Spleen (tissue), 11 donors: ENCODE results near the gene CD93. TPM values are rescaled to one million over a fixed set of nuclear protein-coding genes. Genes with fewer than 3 reads are reported as not detected.

Source experiments
- DNase-seq: peaks from one replicate; pipeline ENCODE4 v3.0.0-alpha.2; 2020
- H3K27ac ChIP-seq, 8 donors: fragments of 200-600 bp; sonication (generic) in 7 of 8; 1 replicate in 4 of 8; 2 replicates in 4 of 8; pipeline versions ENCODE4 v1.5.0 to v1.8.0; 2016 to 2021; ENCODE audit warnings: inconsistent platforms in 4 of 8, mild to moderate bottlenecking in 4 of 8, moderate library complexity in 1 of 8
- H3K27me3 ChIP-seq, 7 donors: fragments of 200-600 bp; sonication (generic) in 6 of 7; replicated peaks in 1 of 7; 1 replicate in 4 of 7; 2 replicates in 3 of 7; pipeline versions ENCODE4 v1.5.0 to v1.8.0; 2016 to 2021; ENCODE audit warnings: inconsistent platforms in 3 of 7, mild to moderate bottlenecking in 1 of 7
- H3K36me3 ChIP-seq, 6 donors: fragments of 200-600 bp; sonication (generic) in 5 of 6; 1 replicate in 4 of 6; 2 replicates in 2 of 6; pipeline versions ENCODE4 v1.5.0 to v1.8.0; 2016 to 2021; ENCODE audit warnings: inconsistent platforms in 2 of 6
- H3K4me1 ChIP-seq, 6 donors: fragments of 200-600 bp; sonication (generic) in 5 of 6; 1 replicate in 3 of 6; 2 replicates in 3 of 6; pipeline versions ENCODE4 v1.5.0 to v1.8.0; 2016 to 2021; ENCODE audit warnings: inconsistent platforms in 3 of 6
- H3K4me3 ChIP-seq, 8 donors: fragments of 200-600 bp; sonication (generic) in 7 of 8; 1 replicate in 4 of 8; 2 replicates in 4 of 8; pipeline versions ENCODE4 v1.5.0 to v1.8.0; 2016 to 2021; ENCODE audit warnings: inconsistent platforms in 4 of 8, mild to moderate bottlenecking in 4 of 8, moderate library complexity in 2 of 8
- H3K9me3 ChIP-seq, 8 donors: fragments of 200-600 bp; sonication (generic) in 7 of 8; 1 replicate in 4 of 8; 2 replicates in 4 of 8; pipeline versions ENCODE4 v1.5.0 to v1.8.0; 2016 to 2021; ENCODE audit warnings: inconsistent platforms in 4 of 8
- CTCF ChIP-seq, 11 experiments: fragments of 200-600 bp in 7 of 11; fragments of 450-650 bp in 4 of 11; sonication (generic) in 4 of 11; IDR thresholded peaks in 8 of 11; conservative IDR thresholded peaks in 3 of 11; 1 replicate in 7 of 11; 2 replicates in 4 of 11; pipeline versions ENCODE4 v1.4.0 to v1.8.0; 2016 to 2021; ENCODE audit warnings: antibody characterized with exemption in 11 of 11, inconsistent platforms in 4 of 11, mild to moderate bottlenecking in 1 of 11
- POLR2A ChIP-seq, 3 donors: fragments of 450-650 bp; IDR thresholded peaks; one replicate each; pipeline ENCODE4 v1.5.1; 2017; ENCODE audit warnings: antibody characterized with exemption in 3 of 3, mild to moderate bottlenecking in 1 of 3
- POLR2AphosphoS5 ChIP-seq, 3 donors: sonication (generic); formaldehyde crosslinking; IDR thresholded peaks; one replicate each; pipeline ENCODE4 v1.5.1; 2017; ENCODE audit warnings: antibody characterized with exemption in 3 of 3
- WGBS, 5 donors: extraction: QIAGEN DNeasy Blood & Tissue Kit in 3 of 5; methylation state at CpG; one replicate each; pipeline versions ENCODE4 v1.1.5 to v1.1.7; 2013 to 2018; 5-methylcytosine and 5-hydroxymethylcytosine counted together
- intact Hi-C: fragments of 100-400 bp; cut with DNase I; formaldehyde crosslinking; loops from one replicate; pipeline ENCODE4 v1.15.0; 2023; ENCODE audit warnings: low total_unique reads
- polyA plus RNA-seq, 3 donors: library from polyadenylated mRNA; stranded (reverse); fragments of 200-250 nt; gene quantifications; one replicate each; pipeline ENCODE4 v1.2.1, GENCODE V29; 2013
- total RNA-seq, 7 donors: library from RNA; depleted of rRNA in 3 of 7; stranded (reverse); fragments of >200 nt in 3 of 7; fragmentation: NEBNext Ultra II Directional in 4 of 7; extraction: Animal tissue kit (Norgen Biotek cat#: 25700) in 4 of 7; gene quantifications; one replicate each; pipeline versions ENCODE4 v1.1.0 to v1.2.1, GENCODE V29; 2016 to 2021
- donor health status: healthy with polysubstance abuse.
- donor health status: DM: no; HTN: no; CAD: no; lungs with moderate emphysema.
- donor health status: DM: no; HTN: no; CAD: no.
- donor health status: Bipolar disorder and iron deficiency.
- donor health status: healthy.
- donor health status: DM: no; HTN: no; CAD: no.
- donor health status: DM: yes; HTN: yes; CAD: no.

Gene CD93
- total and polyA plus RNA-seq, 10 donors = 4.1 to 103 (median 62.5) TPM

GRCh38 chr20:23060629-23061028, 25.5 kb downstream of the CD93 start:
- no peaks in the 10 kb centered on the region for H3K36me3 ChIP-seq
- 71 to 89% (median 83%) methylated on average over 4 of the region's 4 CpGs for WGBS, 5 donors
- DNase-seq = no peak
- H3K27ac ChIP-seq = no peak overlapping the region
- peaks cover 0 to 18% (median 13%) of the 10 kb centered on the region in 8 donors for H3K9me3 ChIP-seq
- no peaks in the 10 kb centered on the region for H3K27me3 ChIP-seq
- peaks cover 5 to 29% (median 18%) of the 10 kb centered on the region in 6 donors for H3K4me1 ChIP-seq
- no peak for TF ChIP-seq CTCF (IDR thresholded peaks at IDR 0.05 in 8 of 11, conservative IDR thresholded peaks at IDR 0.05 in 3 of 11)
- intact Hi-C loops = no loop called here
- no peak overlapping the region for H3K4me3 ChIP-seq

- Histone ChIP-seq H3K36me3 (no peaks in the 10 kb centered on the region), H3K27ac (no peak overlapping the region), H3K27me3 (peaks cover 0 to under 1% (median 0%) of the 10 kb centered on the region in 7 donors), H3K4me1 (peaks cover 5 to 29% (median 18%) of the 10 kb centered on the region in 6 donors), H3K4me3 (no peak overlapping the region), H3K9me3 (peaks cover 0 to 18% (median 13%) of the 10 kb centered on the region in 8 donors)
- intact Hi-C loops = loop anchor here (10.0 kb wide), 1 partner anchor 175 kb away; no protein-coding TSS in a partner anchor
- TF ChIP-seq POLR2AphosphoS5 (IDR thresholded peaks at IDR 0.05) (no peak), CTCF (IDR thresholded peaks at IDR 0.05 in 8 of 11, conservative IDR thresholded peaks at IDR 0.05 in 3 of 11) (no peak), POLR2A (IDR thresholded peaks at IDR 0.05) (no peak)
- WGBS, 5 donors = 15 to 34% (median 29%) methylated on average over 3 of the region's 3 CpGs
- no peak for DNase-seq
Observed at GRCh38 chr20:23059846-23060245, 26.3 kb downstream of the CD93 start.

- Histone ChIP-seq H3K9me3 (peaks cover 0 to 18% (median 13%) of the 10 kb centered on the region in 8 donors), H3K36me3 (no peaks in the 10 kb centered on the region), H3K27ac (no peak overlapping the region), H3K4me3 (no peak overlapping the region), H3K4me1 (peaks cover 5 to 29% (median 18%) of the 10 kb centered on the region in 6 donors), H3K27me3 (peaks cover 0 to 6% (median 0%) of the 10 kb centered on the region in 7 donors)
- no peak for TF ChIP-seq POLR2A (IDR thresholded peaks at IDR 0.05)
- TF ChIP-seq CTCF (IDR thresholded peaks at IDR 0.05 in 8 of 11, conservative IDR thresholded peaks at IDR 0.05 in 3 of 11) = no peak
- no peak for TF ChIP-seq POLR2AphosphoS5 (IDR thresholded peaks at IDR 0.05)
- WGBS, 5 donors = 86 to 91% (median 90%) methylated on average over 3 of the region's 3 CpGs
- DNase-seq = no peak
- intact Hi-C loops = loop anchor here (10.0 kb wide), 1 partner anchor 176 kb away; no protein-coding TSS in a partner anchor
Observed at GRCh38 chr20:23059001-23059400, 27.1 kb downstream of the CD93 start.

GRCh38 chr20:23058240-23058639, 27.9 kb downstream of the CD93 start:
- Histone ChIP-seq H3K27me3 (peaks cover 0 to 14% (median 0%) of the 10 kb centered on the region in 7 donors), H3K36me3 (no peaks in the 10 kb centered on the region), H3K4me1 (peaks cover 5 to 29% (median 18%) of the 10 kb centered on the region in 6 donors), H3K4me3 (no peak overlapping the region), H3K27ac (no peak overlapping the region), H3K9me3 (peaks cover 0 to 18% (median 13%) of the 10 kb centered on the region in 8 donors)
- intact Hi-C loops = loop anchor here (10.0 kb wide), 1 partner anchor 177 kb away; no protein-coding TSS in a partner anchor
- TF ChIP-seq CTCF (IDR thresholded peaks at IDR 0.05 in 8 of 11, conservative IDR thresholded peaks at IDR 0.05 in 3 of 11) = no peak
- TF ChIP-seq POLR2AphosphoS5 (IDR thresholded peaks at IDR 0.05) = no peak
- TF ChIP-seq POLR2A (IDR thresholded peaks at IDR 0.05) = no peak
- WGBS, 5 donors = 61 to 87% (median 79%) methylated on average over 1 of the region's 1 CpG
- DNase-seq = no peak
